RPMI8226 (cell line): ENCODE results near the gene EXD2.
"Not testable (repeated sequence)": the region's sequence is repeated elsewhere in the genome, so short reads cannot be mapped to it uniquely, and the experiment has no call there.

Source experiments
- DNase-seq: peaks from one replicate; pipeline ENCODE4 v3.0.0-alpha.2; 2015

Gene EXD2, protein sequence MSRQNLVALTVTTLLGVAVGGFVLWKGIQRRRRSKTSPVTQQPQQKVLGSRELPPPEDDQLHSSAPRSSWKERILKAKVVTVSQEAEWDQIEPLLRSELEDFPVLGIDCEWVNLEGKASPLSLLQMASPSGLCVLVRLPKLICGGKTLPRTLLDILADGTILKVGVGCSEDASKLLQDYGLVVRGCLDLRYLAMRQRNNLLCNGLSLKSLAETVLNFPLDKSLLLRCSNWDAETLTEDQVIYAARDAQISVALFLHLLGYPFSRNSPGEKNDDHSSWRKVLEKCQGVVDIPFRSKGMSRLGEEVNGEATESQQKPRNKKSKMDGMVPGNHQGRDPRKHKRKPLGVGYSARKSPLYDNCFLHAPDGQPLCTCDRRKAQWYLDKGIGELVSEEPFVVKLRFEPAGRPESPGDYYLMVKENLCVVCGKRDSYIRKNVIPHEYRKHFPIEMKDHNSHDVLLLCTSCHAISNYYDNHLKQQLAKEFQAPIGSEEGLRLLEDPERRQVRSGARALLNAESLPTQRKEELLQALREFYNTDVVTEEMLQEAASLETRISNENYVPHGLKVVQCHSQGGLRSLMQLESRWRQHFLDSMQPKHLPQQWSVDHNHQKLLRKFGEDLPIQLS

DNA sequence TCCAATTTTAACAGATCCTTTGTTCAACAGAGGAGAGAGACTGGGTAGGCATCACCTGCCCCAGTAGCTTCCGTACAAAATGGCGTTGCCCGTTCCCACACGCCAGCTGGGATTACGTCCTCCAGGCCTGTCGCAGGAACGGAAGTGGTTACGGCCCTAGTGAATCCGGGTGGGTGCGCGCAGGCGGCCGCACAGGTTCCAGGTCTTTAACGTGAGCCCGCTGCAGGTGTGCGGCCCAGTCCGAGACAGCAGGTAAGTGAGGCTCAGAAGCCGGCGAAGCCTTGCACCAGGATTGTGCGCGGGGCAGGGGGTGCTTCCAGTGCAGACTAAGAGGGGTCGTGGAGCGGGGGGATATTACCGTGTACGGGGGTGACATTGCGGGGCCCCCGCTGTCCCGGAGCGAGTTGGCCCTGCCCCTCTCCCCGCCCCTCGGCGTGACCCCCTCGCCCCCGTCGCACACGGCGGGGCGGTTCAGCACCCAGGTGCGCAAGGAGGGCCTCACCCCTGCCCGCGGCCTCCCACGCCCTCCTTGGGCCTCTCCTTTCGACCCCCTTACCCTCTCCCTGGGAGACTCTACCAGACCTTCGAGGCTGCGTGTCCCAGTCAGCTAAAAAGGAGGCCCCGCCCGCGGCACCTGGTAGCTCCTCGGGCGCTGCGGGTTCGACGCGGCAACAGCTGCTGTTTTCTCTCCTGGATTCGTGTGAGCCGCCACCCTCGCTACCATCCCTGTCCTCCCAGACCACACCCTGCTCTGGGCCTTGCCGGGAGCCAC, at the start of gene EXD2:
Gene EXD2, plus strand, starts transcription at position 159 of the 772 bp plus-strand sequence. CDS start 17,973 bp downstream, outside the sequence.
- peak; percentile 93 for DNase-seq

DNA sequence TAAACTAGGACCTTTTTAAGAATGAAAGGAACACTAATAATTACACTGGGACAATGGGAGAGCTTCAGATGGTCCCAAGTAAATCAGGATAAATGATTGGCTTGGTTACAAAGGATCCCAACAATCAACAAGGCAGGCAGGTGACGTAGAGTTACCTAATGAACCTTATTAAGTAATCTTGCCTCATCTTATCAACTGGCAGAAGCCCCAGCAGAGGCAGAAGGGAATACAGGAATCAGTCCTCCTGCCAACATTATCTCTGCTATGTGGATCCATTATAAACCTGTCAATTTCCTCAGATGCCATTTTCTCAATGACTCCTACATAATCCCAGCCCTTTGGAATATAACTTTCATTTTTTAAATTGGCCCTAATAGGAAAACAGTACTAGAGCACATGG, 49.7 kb upstream of the EXD2 start:
- DNase-seq = no peak

DNA sequence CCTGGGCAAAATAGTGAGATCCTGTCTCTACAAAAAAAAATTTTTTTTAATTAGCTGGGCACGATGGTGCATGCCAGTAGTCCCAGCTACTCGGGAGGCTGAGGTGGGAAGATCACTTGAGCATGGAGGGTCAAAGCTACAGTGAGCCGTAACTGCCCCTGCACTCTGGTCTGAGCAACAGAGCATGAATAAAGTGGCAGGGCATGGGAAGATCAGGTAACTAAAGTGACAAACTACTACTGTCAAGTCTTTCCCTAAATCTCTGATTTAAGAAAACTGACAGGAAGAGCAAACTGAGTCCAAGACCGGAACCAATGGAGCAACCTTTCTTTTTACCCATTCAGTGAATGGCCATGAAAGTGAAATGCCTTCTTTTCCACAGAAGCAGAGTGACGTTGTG, 49.2 kb upstream of the EXD2 start:
- DNase-seq = no peak

DNA sequence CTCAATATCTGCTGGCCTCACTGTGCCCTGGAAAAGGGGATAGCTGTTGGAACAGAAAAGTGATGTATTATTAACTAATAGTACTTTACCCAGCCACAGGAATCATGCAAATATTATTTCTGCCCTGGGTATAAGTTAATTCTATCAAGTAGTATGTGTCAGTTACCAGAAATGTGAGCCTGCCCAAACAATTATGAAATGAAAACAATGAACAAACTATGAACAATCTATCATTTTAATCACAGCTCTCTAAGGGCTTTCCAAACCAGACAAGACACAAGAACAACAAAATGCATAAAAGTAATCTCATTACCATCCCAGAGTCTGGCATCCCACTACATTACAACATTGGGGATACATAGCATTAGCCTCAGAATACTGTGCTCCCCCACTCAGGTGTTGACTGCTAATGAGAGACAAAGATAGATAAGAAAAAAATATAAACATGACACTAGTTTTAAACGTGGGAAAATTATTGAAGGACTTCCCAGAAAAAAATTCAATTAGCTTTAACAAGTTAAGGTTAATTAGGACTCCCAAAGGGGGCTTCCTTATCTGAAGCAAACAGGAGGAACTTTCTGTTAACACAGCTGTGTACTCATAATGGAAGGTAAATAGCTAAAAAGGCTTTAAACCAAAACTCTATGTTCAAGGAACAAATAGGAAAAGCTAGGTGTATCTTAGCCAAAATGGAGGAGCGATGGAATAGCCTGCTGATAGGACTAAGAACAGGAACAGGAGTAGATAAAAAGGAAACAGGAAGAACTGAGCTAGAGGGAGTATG, 41.6 kb upstream of the EXD2 start:
- no peak for DNase-seq

DNA sequence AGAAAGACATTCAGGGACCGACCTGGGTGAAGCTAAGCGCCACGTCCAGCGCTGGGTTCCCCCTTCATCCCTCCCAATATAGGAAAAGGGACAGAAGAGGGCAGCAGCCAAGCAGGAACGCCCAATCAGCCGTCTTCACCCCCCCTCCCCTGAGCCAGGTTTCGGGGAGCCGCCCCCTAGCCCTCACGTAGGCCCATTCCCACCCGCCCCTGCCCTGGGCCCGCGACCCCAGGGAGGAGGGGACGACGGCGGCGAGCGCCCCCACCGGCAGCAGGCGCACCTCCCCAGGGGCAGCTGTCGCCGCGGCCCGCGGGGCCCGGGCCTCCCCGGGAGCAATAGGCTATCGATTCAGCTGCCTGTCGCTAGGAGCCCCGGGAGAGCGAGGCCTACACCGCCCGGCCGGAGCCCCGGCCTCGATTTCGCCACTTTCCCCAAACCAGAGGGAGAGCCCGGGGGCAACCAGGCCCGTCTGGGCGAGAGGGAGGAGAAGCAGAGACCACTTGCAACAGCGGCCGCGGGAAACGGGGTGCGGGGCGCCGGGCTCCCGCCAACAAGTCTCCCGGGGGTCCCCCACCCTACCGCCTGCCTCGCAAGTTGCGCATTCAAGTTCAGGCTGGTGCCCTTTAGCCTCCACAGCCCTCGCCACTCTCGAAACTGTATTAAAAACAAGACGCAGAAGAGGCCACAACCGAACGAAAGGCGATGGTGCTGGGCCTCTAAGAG, 39.7 kb upstream of the EXD2 start:
- DNase-seq = peak; percentile 73

DNA sequence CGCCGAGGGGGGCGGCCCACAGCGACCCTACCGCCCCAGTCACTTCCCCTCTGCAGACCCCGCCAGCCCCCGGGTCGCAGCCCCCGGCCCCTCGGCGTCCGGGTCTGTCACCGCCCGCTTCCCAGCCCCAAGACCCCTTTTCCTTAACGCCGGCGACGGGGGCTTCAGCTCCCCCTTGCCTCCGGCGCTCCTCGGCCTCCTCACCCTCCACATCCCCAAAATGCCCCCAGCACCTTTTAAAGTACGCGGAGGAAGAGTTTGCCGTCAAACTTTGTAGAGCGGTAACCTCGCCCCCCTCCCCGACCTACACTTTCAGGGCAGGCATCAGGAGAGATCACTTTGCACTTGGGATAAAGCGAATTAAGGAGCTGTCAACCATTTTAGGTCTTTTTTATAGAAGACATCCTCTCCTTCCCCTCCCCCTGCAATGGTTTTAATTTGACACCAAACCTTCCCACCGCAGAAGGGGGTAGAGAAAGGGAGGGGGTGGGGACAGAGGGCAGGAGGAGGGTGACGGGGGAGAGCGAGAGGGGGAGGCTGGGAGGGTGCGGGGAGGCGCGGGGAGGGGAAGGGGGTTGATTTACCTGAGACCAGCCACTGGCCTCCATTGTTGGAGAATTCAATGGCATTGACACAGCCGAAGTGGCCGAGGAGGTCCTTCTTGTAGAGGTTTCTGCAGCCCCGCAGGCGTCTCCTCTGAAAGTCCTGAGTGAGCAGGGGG, 39.0 kb upstream of the EXD2 start:
- DNase-seq = peak; percentile 29

DNA sequence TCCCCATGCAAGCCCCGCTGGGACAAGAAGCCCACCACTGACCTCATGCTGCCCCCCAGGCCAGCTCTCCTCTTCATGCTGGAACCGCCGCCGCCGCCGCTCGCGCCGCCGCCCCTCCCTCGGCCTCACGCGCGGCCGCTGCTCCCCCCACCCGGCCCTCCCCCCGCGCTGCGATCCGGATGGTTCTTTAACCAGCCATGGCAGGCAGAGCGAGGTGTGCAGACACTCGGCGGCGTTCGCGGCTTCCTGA, 38.5 kb upstream of the EXD2 start, which contains the start of gene DCAF5:
Gene DCAF5, minus strand, starts transcription at position 218 of the 250 bp plus-strand sequence. Its CDS starts 141 bp downstream, at position 77.
- DNase-seq = no peak

DNA sequence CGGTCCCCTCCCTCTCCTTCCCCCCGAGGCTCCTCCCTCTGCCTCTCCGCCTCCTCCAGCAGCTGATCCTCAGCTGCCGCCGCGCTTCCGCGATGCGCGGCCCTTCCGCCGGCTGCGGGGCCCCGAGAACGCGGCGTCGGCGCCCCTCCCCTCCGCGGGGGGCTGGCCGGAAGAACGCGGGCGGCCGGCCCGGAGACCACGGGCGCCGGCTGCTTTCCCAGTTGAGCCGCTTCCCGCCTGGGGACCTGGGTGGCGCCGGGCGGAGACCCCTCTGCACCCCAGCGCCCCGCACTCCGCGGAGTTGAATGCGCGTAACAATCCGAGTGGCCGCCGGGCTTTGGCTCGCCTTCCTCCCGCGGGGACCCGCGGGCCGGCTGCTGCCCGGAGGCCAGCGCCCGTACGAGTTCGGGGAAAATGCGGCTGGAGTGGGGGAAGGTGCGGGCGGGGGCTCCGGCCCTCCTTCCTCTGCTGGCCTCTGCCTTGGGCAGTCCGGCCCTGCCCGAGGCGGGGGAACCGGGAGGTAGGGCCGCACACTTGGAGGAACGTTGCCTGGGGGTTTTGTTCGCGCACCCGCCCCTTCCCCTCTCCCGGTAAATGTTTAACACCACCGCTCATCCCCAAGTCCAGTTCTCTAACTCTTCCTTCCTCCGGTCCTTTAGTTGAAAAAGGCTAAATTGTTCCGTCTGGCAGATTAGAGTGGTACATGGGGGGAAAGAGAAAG, 38.0 kb upstream of the EXD2 start:
- peak; percentile 92 for DNase-seq

DNA sequence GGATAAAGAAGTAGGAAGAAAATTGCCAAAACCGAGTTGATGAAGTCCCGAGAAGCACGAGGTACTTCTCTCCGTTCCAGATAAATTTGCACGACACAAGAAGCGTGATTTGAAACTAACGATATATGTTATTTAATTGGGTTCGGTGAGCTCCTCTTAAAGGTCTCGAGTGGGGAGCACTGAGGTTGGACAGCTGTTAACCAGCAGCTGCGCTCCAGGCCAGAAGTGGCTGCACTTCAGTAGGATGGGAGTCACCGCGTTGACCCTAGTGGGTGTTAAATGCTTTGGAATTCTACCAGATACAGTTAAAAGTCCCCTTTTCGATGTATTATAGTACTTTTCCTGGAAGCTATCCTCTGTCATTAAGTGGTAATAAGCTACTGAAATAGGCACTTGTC, 37.4 kb upstream of the EXD2 start:
- DNase-seq = no peak

DNA sequence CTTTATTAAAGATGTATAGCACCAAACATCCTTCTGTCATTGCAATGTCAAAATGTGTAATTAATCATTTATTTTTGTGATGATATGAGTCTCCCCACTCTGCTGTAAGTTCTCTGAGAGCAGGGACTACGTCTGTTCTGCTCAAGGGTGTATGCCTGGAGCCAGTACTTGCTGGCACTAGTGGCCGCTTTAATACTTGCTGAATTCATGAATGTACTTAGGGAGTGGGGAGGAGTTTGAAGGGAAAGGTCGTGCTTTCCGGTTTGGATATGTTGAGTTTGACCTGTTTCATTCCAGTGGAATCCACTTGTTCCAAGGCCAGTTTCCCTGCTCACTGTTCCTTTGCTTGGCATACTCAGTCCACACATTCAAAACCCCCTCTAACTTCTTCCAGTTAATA, 36.5 kb upstream of the EXD2 start:
- DNase-seq = no peak

DNA sequence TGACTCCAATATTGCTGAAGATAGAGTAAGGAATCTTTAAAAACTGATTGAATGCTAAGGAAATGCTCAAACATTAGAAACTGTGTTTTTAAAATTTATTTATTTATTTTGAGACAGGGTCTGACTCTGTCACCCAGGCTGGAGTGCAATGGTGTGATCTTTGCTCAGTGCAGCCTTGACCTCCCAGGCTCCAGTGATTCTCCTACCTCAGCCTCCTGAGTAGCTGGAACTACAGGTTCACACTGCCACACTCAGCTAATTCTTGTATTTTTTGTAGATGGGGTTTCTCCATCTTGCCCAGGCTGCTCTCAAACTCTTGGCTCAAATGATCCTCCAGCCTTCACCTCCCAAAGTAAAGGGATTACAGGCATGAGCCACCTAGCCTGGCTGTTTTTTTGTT, 35.1 kb upstream of the EXD2 start:
- DNase-seq = no peak

DNA sequence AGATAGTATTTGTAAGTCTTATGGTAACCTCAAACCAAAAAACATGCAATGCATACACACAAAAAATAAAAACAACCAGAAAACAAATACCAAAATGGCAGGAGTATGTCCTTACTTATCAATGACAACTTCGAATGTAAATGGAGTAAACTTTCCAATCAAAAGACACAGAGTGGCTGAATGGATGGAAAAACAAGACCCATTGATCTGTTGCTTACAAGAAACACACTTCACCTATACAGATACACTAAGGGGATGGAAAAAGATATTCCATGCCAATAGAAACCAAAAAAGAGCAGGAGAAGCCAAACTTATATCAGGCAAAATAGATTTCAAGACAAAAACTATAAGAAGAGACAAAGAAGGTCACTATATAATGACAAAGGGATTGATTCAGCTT, 29.7 kb upstream of the EXD2 start:
- DNase-seq = no peak

DNA sequence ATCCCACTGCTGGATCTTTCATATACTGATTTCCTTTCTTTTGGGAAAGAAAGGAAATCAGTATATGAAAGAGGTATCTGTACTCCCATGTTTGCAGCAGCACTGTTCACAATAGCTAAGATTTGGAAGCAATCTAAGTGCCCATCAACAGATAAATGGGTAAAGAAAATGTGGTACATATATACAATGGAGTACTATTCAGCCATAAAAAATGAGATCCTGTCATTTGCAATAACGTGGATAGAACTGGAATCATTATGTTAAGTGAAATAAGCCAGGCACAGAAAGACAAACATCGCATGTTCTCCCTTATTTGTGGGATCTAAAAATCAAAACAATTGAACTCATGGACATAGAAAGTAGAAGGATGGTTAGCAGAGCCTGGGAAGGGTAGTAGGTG, 25.5 kb upstream of the EXD2 start:
- DNase-seq = not testable (repeated sequence)

DNA sequence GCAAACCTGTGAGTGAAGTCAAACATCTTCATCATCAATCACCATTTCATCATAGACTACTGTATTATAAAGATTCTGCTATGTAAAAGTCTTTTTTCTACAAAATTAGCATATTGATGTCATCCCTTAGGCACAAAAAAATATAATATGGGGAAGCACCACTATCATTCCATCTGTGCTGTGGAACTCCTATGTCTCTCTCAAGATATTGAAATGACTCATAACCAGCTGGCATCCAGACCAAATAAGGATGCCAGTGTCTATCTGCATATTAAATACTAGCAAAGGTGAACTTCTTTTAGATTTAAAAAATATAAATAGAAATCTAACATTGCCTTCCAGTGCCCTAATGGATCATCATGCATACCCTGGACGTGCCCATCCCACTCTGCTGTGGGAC, 20.5 kb upstream of the EXD2 start:
- DNase-seq = no peak

DNA sequence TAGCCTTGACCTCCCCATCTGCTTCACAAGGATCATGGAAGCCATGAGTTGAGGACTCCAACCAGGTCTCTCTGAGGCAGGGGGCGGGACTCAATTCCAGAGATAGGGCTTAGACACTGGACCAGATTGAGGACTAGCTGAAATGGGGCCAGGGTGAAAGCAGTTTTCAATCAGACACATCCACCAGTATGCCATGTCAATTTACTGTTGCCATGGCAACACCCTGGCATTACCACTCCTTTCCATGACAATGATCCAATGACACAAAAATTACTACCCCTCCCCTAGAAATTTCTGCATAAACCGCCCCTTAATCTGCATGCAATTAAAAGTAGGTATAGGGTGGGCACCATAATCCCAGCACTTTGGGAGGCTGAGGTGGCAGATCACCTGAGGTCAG, 19.7 kb upstream of the EXD2 start:
- DNase-seq = no peak

DNA sequence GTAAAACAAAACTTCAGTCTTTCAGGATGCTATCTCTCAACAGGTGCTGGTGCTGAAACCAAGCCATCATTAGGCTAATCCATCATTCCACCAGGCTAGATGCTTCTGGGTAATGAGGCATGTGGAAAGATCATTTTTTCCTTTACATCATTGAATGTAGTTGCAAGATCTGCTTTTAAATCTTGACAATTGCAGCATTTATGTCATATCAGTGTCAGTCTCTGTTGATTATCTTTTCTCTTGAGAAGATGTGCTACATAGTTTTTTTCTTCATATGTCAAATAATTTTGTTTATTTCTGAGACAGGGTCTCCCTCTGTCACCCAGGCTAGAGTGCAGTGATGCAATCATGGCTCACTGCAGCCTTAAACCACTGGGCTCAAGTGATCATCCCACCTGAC, 16.2 kb upstream of the EXD2 start:
- no peak for DNase-seq

DNA sequence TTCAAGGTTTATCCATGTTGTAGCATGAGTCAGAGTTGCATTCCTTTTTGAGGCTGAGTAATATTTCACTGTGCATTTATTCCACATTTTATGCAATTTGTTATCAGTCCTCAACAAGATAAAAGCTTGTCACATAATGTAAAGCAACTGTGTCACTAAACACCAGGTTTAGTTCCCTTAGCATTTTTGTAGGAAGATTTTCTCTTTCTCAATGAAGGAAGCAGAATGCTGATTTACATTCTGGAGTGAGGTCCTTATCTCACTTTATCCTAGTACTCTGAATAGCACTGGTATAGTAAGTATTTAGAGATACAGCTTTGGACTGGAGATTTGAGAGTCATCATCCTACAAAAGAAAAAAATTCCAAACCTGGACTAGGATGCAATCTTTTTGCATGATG, 9.8 kb upstream of the EXD2 start:
- DNase-seq = no peak

DNA sequence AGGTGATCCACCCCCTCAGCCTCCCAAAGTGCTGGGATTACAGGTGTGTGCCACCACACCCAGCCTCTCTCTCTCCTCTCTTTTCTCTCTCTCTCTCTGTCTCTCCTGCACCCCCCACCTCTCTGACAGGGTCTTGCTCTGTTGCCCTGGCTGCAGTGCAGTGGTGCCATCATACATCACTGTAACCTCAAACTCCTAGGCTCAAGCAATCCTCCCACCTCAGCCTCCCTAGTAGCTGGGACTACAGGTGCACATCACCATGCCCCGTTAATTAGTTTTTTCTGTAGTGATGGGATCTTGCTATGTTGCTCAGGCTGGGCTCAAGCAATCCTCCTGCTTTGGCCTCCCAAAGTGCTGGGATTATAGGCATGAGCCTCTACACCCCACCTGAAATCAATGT, 8.7 kb upstream of the EXD2 start:
- DNase-seq = not testable (repeated sequence)

DNA sequence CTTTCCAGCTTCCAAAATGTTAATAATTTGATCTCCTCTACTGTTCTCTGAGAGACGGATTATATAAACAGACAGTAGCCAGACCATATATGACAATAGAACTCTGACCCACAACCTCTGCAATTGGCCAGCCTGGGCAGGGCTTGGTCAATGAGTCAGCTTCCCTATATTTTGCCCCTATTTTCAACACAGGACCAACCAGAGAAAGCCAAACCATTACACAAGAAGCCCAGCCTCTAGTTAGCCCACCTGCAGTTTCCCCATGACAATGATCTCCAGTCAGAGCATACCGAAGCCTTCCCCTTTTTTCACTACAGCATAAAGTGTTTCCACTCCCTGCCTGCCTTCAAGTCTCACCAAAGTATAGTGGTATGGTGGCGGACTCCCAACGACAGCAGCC, 7.6 kb upstream of the EXD2 start:
- no peak for DNase-seq

DNA sequence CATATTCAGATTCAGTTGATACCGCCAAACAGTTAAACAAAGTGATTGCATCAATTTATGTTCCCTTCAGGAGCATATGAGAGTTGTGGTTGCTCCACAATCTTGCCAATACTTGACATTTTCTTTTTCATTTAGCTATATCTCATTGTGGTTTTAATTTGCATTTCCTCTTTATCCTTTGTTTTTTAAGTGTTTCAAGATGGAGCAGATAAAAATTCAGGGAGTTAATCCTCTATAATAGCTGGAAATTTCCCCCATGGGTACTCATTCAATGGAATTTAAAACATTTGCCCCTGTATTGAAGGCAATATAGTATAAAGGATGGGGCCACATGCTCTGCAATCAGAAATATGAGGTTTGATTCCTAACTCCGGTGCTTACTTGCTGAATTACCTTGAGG, 1.1 kb upstream of the EXD2 start:
- DNase-seq = no peak

DNA sequence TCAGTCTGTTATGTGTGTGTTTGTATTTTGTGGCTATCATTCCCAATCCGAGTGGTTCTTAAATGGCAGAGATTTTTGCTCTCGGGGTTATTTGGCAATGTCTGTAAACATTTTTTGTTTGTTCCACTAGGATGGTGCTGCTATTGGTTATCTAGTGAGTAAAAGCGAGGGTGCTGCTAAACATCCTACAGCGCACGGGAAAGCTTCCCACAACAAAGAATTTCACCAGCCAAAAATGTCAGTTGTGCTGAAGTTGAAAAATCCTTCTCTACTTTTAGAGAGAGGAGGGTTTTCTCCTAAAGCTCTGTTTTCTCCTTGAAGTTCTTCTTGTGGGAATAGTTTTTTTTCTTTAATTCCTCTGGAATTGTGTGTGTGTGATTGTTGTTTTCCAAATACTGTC, 2.4 kb downstream of the EXD2 start:
- DNase-seq = no peak
